GM18505 (cell line): ENCODE data around the gene BACH1.
A peak's percentile ranks its signal among the peaks of the same experiment; 100 is the strongest.
"Not testable (repeated sequence)": the region's sequence is repeated elsewhere in the genome, so short reads cannot be mapped to it uniquely, and the experiment has no call there.

Source experiments
- ATAC-seq: cut with Tn5 transposase; IDR thresholded peaks from one replicate; pipeline ENCODE4 v1.9.1; 2021; ENCODE audit not compliant: unreplicated experiment
- POLR2A ChIP-seq: IDR thresholded peaks from 4 replicates; pipeline ENCODE4 v1.6.1; 2011; ENCODE audit warnings: borderline replicate concordance; ENCODE audit not compliant: insufficient read depth, insufficient read length; ENCODE audit errors: extremely low read depth

BACH1 gene

GRCh38 chr21:29298348-29299045 lies at the start of gene BACH1:
Gene BACH1 (plus strand): TSS chr21:29298922. CDS start chr21:29321281, 22,359 bp downstream.
- TF ChIP-seq POLR2A, result peak; percentile 91
- ATAC-seq, result peak; percentile 64

DNA sequence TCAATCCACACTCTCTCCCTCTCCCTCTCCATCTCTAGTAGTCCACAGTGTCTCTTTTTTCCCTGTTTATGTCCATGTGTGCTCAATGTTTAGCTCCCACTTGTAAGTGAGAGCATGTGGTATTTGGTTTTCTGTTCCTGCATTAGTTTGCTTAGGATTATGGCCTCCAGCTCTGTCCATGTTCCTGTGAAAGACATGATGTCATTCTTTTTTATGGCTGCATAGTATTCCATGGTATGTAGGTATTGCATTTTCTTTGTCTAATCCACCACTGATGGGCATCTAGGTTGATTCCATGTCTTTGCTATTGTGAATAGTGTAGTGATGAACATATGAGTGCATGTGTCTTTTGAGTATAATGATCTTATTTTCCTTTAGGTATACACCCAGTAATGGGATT lies 49.4 kb upstream of the BACH1 start:
- not testable (repeated sequence) for ATAC-seq

DNA sequence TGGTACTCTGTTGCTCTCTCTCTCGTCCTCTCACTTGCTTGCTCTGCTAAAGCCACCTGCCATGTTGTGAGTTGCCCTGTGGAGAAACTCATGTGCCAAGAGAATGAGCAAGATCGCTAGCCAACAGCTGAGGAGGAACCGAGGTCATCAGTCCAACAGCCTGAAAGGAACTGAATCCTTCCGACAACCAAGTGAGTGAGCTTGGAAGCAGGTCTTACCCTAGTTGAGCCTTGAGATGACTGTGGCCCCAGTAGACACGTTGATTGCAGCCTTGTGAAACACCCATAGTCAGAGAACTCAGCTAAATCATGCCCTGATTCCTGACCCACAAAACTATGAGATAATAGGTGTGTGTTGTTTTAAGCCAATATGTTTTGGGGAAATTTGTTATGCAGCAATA lies 48.1 kb upstream of the BACH1 start:
- ATAC-seq, result no peak
- TF ChIP-seq POLR2A, result no peak

DNA sequence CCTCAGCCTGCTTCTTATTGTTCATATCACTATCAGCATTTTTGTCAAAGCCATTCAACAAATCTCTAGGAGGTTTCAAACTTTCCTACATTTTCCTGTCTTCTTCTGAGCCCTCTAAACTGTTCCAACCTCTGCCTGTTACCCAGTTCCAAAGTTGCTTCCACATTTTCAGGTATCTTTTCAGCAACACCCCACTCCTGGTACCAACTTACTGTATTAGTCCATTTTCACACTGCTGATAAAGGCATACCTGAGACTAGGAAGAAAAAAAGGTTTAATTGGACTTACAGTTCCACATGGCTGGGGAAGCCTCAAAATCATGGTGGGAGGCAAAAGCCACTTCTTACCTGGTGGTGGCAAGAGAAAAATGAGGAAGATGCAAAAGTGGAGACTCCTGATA lies 44.9 kb upstream of the BACH1 start:
- not testable (repeated sequence) for ATAC-seq

GRCh38 chr21:29254550-29254949 lies 44.2 kb upstream of the BACH1 start:
- TF ChIP-seq POLR2A, result no peak
- ATAC-seq, result no peak

DNA sequence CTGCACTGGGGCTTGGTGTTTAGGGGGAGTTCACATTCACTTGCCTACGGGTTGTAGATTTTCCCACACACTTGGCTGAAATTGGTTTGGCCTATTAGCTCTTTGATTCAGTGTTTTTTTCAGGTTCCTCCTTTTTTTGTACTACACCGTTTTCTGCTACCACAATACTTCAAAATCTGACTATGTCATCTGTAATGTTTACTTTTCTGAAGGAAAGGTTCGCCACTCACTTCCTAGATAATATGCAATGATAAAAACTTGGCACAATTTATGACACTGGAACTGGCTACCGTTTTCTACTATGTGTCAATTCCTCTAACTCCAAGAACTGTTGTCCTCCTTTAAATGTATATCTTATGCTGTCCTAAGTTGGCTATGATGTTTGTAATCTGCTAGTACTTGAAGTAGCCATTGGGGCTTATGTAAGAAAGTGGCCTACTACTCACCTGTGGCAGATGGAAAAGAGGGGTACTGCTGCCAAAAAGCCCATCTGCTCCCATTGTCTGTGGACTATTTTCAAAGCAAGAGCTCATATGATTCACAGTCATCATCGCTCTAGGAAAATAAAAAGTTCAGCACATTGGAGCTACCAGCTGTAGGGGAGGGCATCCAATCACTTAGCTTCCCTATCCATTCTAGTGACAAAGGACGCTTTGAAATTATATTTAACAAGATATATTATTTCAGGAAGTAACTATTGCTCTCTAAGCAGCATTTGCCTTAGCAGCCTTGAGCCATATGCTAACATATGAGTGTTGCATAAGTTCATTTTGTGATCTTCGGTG lies 42.4 kb upstream of the BACH1 start:
- TF ChIP-seq POLR2A, result no peak
- ATAC-seq, result no peak

- no peak for ATAC-seq
- no peak for TF ChIP-seq POLR2A
Observed at GRCh38 chr21:29257701-29258100, 41.0 kb upstream of the BACH1 start.

DNA sequence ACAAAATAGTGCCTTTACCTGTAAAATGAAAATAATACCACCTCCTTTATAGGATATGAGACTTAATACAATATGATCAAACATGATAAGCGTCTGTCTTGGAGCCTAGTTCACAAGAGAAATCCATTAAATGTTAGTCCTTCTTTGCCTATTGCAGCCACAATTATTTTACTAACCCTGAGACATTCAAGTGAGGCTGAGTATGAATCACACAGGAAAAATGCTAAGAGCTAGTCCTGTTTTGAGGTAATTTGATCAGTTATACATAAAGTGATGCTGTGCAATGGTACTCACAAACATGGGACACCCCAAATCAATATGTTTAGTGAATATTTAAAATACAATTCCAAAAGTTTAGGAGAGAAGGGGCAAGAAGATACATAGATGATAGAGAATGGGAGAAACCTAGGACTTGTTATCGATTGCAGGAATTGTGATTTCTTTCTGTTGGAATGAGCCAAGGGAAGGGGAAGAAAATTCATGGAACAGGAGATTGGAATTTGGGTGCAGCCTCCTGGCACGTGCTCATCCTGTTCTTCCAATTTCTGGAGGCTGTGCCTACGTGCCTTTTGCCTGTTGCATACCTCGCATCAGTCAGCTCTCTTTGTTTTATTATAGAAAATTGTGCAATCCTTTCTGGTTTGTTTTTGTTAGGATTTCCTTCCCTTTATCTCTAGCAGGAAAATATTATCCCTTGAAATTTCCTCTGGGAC lies 39.9 kb upstream of the BACH1 start:
- TF ChIP-seq POLR2A, result no peak
- no peak for ATAC-seq

- no peak for ATAC-seq
- TF ChIP-seq POLR2A, result no peak
Observed at GRCh38 chr21:29260461-29260860, 38.3 kb upstream of the BACH1 start.

GRCh38 chr21:29261555-29262540 lies 36.9 kb upstream of the BACH1 start:
- no peak for TF ChIP-seq POLR2A
- no peak for ATAC-seq

DNA sequence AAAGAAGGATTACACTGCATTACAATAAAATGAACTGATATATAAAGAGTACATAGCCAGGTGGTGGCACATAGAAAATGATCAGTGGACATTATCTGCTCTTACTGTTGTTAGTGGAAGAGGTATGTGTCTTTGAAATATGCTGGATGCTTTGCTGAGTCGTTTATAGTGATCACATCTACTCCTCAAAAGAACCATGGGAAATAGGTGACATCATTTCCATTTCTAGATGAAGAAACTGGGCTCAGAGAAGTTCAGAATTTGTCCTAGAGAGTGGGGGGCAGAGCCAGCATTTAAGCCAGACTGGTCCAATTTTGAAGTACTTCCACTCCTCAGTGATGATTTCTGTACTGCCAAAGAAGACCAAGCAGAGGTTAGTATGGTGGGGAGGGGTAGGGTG lies 34.0 kb upstream of the BACH1 start:
- TF ChIP-seq POLR2A, result no peak
- no peak for ATAC-seq

DNA sequence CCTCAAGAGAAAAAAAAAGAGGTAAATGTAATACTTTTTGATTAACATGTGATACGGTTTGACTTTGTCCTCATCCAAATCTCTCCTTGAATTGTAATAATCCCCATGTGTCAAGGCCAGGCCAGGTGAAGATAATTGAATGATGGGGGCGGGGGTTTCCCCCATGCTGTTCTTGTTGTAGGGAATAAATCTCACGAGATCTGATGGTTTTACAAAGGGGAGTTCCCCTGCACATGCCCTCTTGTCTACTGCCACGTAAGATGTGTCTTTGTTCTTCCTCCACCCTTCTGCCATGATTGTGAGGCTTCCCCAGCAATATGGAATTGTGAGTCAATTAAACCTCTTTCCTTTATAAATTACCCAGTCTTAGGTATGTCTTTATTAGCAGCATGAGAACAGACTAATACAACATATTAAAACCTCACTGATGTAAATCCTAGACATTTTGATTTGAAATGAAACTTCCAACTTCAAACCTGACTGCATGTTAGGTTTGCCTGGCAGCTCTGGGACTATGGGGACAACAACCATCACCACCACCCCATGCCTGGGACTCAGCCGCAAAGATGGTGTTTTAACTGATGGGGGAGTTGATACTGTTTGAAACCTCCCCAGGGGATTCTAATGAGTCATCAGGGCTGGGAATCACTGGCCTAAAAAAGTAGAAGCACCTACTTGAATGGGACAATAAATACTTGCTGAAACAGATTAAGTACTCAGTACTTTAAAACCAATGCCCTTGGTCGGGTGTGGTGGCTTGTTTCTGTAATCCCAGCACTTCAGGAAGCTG lies 32.8 kb upstream of the BACH1 start:
- no peak for ATAC-seq
- TF ChIP-seq POLR2A, result no peak
